Central memory CD8-positive, alpha-beta T cell (primary cell): ENCODE measurements around the gene ZNF366.
"Not testable (repeated sequence)": the region's sequence is repeated elsewhere in the genome, so short reads cannot be mapped to it uniquely, and the experiment has no call there.

Experiments used
- ATAC-seq: fragments of 150-1000 bp; cut with Tn5 transposase; replicated peaks from 2 replicates; pipeline ENCODE4 v1.10.0; 2022; ENCODE audit warnings: mild to moderate bottlenecking, moderate FRiP score, moderate number of reproducible peaks; ENCODE audit not compliant: poor library complexity, severe bottlenecking; ENCODE audit errors: extremely low read depth
- DNase-seq, 2 donors: peaks; one replicate each; pipeline ENCODE4 v3.0.0; 2021; ENCODE audit warnings: low spot score in 2 of 2
- H3K27ac Mint-ChIP-seq: one replicate; pipeline ENCODE4 v1.8.0; 2022; ENCODE audit warnings: low read depth, mild to moderate bottlenecking, moderate library complexity, mixed read lengths
- H3K27me3 Mint-ChIP-seq: one replicate; pipeline ENCODE4 v1.8.0; 2022; ENCODE audit warnings: mixed read lengths
- H3K36me3 Mint-ChIP-seq: one replicate; pipeline ENCODE4 v1.8.0; 2022; ENCODE audit warnings: mild to moderate bottlenecking, moderate library complexity, mixed read lengths; ENCODE audit not compliant: insufficient read depth
- H3K4me1 Mint-ChIP-seq: one replicate; pipeline ENCODE4 v1.8.0; 2022; ENCODE audit warnings: mixed read lengths
- H3K4me3 Mint-ChIP-seq: one replicate; pipeline ENCODE4 v1.8.0; 2022; ENCODE audit warnings: mild to moderate bottlenecking, moderate library complexity, mixed read lengths
- H3K9me3 Mint-ChIP-seq: one replicate; pipeline ENCODE4 v1.8.0; 2022; ENCODE audit warnings: mixed read lengths

ZNF366 gene

DNA sequence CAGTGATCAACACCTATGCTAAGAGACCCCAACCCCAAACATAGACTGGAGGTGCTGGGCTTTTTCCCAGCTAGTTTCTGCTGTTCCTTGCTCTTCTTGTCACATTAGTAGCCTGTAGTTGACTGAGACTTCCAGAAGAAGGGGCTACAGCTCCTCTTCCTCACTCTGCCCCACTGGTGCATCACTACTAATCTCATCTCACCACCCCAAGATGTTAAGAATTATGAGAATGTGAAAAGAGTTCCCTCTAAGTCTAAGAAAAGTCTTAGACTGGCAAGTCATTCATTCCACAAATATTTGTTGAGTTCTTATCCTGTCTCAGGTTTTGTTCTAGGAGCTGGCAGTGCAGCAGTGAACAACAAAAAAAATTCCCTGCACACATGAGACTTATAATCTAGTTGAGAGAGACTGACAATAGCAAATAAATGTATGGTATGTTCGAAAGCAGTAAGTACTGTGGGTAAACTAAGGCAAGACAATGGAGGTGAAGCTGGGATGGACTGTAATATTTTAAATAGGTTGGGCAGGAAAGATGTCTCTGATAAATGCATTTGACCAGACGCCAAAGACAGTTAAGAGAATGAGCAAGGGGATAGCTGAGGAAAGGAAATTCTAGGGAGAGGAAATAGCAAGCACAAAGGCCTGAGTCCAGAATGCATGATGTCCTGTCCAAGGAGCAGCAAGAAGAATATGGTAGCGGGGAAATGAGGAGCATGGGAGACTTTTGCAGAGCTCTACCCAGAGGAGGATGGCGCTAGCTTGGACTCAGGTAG lies 94.7 kb downstream of the ZNF366 start:
- no peak overlapping the region for H3K4me3 Mint-ChIP-seq
- ATAC-seq (no peak), DNase-seq (no peak)
- no peaks in the 10 kb centered on the region for H3K9me3 Mint-ChIP-seq
- H3K36me3 Mint-ChIP-seq, result no peaks in the 10 kb centered on the region
- H3K27ac Mint-ChIP-seq, result no peak overlapping the region
- H3K27me3 Mint-ChIP-seq, result peaks cover 21% of the 10 kb centered on the region
- H3K4me1 Mint-ChIP-seq, result no peaks in the 10 kb centered on the region

DNA sequence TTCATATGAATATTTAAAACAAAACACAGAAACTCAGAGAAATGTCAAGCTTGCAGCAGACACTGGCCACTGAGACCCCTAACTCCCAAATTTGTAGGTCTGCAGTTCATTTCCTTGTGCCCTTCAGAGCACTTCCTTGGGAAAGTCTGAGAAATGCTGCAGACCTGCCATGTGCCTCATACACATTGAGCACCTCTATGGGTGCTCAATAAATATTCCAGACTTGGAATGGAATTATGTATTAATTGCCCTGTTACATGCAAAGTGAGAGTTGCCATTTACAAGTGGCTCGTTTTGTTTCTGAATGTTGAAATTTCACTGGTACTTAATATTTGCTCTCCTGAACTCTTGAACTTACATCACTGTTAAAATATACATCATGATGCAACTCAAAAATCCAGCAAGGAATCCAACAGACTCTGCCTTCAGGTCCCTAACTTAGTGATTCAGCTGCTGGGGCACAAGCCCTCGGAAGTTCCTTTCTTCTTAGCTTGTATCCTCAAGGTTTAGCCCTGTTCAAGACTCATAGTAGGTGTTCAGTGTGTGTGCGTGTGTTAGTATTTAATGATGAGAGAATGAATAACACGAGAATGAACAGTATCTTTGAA lies 96.4 kb downstream of the ZNF366 start:
- Mint-ChIP-seq H3K4me3 (no peak overlapping the region), H3K27me3 (peaks cover 38% of the 10 kb centered on the region), H3K4me1 (no peaks in the 10 kb centered on the region), H3K9me3 (no peaks in the 10 kb centered on the region), H3K27ac (no peak overlapping the region), H3K36me3 (no peaks in the 10 kb centered on the region)
- ATAC-seq (no peak), DNase-seq (no peak)

DNA sequence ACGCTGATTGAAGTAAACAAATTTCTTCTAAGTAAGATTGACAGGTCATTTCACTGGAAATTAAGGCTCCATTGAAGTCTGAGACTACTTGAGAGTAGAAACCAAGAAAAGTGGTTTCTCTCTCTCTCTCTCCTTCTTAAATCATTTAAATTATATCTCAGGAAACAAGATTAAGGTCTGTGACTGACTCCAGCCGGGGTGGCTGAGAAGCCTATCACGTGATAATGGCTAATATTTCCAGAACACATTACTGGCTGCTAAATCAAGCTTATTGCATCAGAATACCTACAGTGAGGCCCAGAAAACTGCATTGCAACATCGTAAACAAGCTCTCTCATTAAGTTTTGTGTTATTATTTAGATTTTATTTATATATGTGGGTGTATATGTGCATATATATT lies 98.6 kb downstream of the ZNF366 start:
- peaks cover 51% of the 10 kb centered on the region for H3K27me3 Mint-ChIP-seq
- H3K4me3 Mint-ChIP-seq, result no peak overlapping the region
- ATAC-seq (no peak), DNase-seq (no peak)
- no peaks in the 10 kb centered on the region for H3K4me1 Mint-ChIP-seq
- no peak overlapping the region for H3K27ac Mint-ChIP-seq
- no peaks in the 10 kb centered on the region for H3K9me3 Mint-ChIP-seq
- H3K36me3 Mint-ChIP-seq, result no peaks in the 10 kb centered on the region

DNA sequence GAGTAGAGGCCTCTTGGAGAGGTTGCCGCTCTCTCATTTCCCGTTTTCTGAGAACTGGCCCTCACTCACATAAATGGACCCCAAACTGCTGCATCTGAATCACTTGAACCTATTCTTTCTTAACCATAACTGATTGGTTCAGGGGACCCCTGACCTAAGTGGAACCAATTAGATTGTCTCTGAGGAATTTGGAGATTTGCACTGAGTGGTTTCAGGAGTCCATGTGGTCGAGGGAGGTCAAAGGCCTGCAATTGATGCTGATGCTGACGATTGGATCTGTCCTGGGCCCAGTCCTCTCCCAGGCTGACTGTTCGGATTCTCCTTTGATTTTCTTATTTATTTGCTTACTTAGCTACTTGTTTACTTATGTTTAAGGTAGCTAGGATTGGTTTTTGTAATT lies 99.1 kb downstream of the ZNF366 start:
- DNase-seq (no peak), ATAC-seq (no peak)
- Mint-ChIP-seq H3K4me3 (no peak overlapping the region), H3K27ac (no peak overlapping the region), H3K9me3 (no peaks in the 10 kb centered on the region), H3K27me3 (peaks cover 51% of the 10 kb centered on the region), H3K36me3 (no peaks in the 10 kb centered on the region), H3K4me1 (no peaks in the 10 kb centered on the region)

DNA sequence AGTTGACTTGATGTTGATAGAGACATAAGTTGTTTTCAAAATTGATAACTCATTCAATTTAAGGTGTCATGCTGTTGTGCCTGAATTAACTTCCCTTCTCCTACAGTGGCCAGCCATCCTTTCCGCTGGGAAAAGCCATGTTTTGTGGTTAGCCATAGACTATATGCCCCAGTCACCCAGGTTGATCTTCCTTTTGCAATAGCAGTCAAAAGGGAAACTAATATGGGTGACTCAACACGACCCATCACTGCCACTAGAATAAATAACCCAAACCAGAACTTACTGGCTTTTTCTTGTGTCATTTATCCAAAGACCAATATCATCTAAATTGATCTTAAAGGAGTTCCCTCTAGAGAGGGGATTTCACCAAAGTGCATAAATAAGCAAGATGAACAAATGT lies 99.7 kb downstream of the ZNF366 start:
- no peak for DNase-seq
- no peak for ATAC-seq
- Mint-ChIP-seq H3K9me3 (no peaks in the 10 kb centered on the region), H3K4me3 (no peak overlapping the region), H3K27me3 (peaks cover 51% of the 10 kb centered on the region), H3K4me1 (no peaks in the 10 kb centered on the region), H3K36me3 (no peaks in the 10 kb centered on the region), H3K27ac (no peak overlapping the region)

DNA sequence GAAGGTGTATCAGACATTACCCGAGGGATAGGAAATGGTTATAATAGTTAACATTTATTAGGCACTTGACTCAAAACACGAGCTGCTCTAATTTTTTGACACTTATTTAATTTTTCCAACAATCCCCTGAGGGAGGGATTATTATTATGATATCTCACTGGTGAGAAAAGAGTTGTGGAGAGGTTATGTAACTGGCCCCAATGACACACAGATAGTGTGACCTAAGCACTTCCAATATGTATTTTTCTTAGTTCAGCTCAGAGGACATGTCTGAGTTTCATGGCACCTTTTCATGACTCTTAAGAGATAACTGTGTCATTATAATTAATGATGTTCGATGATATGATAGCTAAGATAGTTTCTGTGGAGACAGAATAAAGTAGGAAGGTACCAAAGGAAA lies 100.1 kb downstream of the ZNF366 start:
- ATAC-seq, result no peak

DNA sequence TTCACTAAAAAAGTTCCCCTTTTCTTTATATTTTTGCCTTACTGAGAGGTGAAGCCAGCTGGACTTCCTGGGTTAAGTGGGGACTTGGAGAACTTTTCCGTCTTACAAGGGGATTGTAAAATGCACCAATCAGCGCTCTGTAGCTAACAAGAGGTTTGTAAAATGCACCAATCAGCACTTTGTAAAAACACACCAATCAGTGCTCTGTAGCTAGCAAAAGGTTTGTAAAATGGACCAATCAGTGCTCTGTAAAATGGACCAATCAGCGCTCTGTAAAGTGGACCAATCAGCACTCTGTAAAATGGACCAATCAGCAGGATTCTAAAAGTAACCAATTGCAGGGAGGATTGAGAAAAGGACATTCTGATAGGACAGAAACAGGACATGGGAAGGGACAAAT lies 102.4 kb downstream of the ZNF366 start:
- DNase-seq, H3K36me3 Mint-ChIP-seq, H3K27ac Mint-ChIP-seq, ATAC-seq, H3K4me3 Mint-ChIP-seq, H3K4me1 Mint-ChIP-seq: not testable (repeated sequence)
- H3K27me3 Mint-ChIP-seq, result peaks cover 60% of the 10 kb centered on the region
- peaks cover 13% of the 10 kb centered on the region for H3K9me3 Mint-ChIP-seq

More for the DNA sequence above, 100.1 kb downstream of the ZNF366 start:
- Mint-ChIP-seq H3K9me3 (no peaks in the 10 kb centered on the region), H3K4me3 (no peak overlapping the region), H3K36me3 (no peaks in the 10 kb centered on the region), H3K27ac (no peak overlapping the region), H3K4me1 (no peaks in the 10 kb centered on the region), H3K27me3 (peaks cover 51% of the 10 kb centered on the region)
- DNase-seq, result no peak

DNA sequence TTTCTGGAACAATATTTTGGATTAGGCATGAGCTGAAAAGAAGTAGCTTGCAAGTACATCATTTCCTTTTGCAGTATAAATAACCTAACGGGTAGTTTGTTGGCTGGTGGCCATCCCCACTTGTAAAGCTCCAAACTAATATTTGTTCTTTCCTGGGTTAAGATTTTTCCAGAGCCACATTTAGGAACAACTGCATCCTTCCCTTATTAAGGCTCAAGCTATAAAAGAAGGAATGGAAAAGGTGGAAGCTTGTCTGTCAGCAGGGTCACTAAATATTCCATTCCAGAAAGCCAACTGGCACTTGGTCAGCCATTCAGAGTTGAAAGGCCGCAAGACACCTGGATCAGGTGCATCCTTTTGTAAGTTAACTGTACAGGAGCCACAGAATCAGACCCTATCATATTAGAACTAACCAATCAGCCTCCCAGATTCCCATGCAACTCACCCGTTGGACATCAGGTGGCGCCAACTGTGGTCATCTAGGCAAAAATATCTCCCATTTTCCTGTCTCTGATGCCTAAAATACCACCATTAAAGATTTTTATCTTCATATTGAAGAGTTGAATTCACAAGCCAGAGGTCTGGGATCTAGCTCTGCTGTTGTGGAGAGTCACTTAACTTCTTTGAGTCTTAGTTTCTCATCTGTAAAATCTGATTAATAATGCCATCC lies 104.1 kb downstream of the ZNF366 start:
- ATAC-seq (no peak), DNase-seq (no peak)
- Mint-ChIP-seq H3K4me1 (no peaks in the 10 kb centered on the region), H3K4me3 (no peak overlapping the region), H3K27me3 (peaks cover 68% of the 10 kb centered on the region), H3K36me3 (no peaks in the 10 kb centered on the region), H3K27ac (no peak overlapping the region), H3K9me3 (peaks cover 14% of the 10 kb centered on the region)

DNA sequence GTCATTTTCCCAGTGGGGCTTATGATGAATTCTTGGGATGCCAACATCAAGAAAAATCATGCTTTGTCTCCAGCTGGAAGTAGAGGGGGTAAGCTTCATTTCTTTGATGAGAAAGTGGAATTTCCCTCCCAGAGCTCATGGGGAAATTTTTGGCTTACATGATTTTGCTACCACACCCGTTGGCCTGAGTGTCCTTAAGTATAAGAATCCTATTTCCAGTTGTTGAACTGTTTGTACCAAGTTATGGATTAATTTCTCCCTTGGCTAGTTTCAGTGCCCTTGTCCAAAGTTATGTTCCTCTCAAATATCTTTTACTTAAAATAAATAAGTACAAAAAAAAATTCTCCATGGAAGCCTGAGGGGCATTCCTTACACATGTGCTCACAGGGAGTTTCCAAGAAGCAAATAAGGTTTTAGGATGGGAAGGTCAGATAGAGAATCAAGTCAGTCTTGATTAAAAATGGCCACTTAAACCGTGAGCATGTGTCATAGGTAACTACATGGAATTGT lies 104.8 kb downstream of the ZNF366 start:
- peaks cover 68% of the 10 kb centered on the region for H3K27me3 Mint-ChIP-seq
- H3K27ac Mint-ChIP-seq, result no peak overlapping the region
- no peaks in the 10 kb centered on the region for H3K4me1 Mint-ChIP-seq
- H3K36me3 Mint-ChIP-seq, result no peaks in the 10 kb centered on the region
- H3K9me3 Mint-ChIP-seq, result peaks cover 14% of the 10 kb centered on the region
- DNase-seq (no peak), ATAC-seq (no peak)
- H3K4me3 Mint-ChIP-seq, result no peak overlapping the region

DNA sequence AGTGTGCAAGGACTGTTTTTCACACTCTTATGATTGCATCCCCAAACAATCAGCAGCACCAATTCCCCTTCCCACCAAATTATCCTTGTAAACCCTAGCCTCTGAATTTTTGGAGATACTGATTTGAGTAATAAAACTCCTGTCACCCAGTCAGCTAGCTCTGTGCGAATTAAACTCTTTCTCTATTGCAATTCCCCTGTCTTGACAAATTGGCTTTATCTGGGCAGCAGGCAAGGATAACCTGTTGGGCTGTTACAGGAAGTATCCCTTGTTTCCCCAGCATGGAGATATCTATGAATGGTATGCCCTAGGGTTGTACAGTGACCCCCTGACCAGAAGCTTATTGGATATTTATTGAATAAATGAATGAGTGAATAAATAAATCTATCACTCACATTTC lies 106.3 kb downstream of the ZNF366 start:
- Mint-ChIP-seq H3K36me3 (no peaks in the 10 kb centered on the region), H3K4me3 (no peak overlapping the region), H3K4me1 (no peaks in the 10 kb centered on the region), H3K27ac (no peak overlapping the region), H3K27me3 (peaks cover 57% of the 10 kb centered on the region), H3K9me3 (peaks cover 14% of the 10 kb centered on the region)
- no peak for DNase-seq
- no peak for ATAC-seq

DNA sequence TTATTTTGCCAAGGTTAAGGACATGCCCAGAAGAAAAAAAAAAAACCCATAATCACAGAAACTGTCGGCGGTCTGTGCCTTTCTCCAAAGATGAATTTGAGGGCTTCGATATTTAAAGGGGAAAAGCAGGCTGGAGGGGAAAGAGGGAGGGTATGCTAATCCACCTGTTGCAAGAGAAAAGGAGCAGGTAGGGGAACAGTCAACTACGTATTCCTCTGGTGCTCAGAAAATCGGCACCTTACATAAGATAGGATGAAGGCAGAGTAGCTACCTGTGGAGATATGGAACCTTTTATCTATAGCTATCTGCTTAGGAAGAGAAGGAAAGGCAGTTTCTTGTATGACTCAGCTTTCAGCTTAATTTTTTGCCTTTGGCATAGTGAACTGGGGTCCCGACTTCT lies 109.4 kb downstream of the ZNF366 start:
- Mint-ChIP-seq H3K27ac (no peak overlapping the region), H3K4me3 (no peak overlapping the region), H3K4me1 (no peaks in the 10 kb centered on the region), H3K9me3 (peaks cover 14% of the 10 kb centered on the region), H3K36me3 (no peaks in the 10 kb centered on the region), H3K27me3 (peaks cover 64% of the 10 kb centered on the region)
- no peak for ATAC-seq
- DNase-seq, result no peak

DNA sequence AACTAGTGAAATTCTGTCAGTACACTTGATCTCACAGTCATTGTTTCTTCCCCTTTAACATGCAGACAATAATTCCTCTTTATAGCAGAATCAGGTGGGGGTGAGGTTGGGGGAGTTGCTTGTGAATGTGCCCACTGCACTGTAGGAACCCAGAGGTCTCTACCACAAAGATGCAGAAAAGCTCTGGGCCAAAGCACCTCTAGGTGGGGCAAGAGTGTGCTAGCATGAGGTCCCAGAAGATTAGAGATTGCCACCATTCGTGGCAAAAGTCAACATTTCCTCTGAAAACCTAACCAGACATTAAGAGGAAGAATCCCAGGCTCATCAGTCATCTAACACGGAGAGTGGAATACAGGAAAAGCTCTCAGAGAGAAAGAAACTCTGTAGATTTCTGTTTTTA lies 112.5 kb downstream of the ZNF366 start:
- H3K27ac Mint-ChIP-seq, result no peak overlapping the region
- no peak for ATAC-seq

DNA sequence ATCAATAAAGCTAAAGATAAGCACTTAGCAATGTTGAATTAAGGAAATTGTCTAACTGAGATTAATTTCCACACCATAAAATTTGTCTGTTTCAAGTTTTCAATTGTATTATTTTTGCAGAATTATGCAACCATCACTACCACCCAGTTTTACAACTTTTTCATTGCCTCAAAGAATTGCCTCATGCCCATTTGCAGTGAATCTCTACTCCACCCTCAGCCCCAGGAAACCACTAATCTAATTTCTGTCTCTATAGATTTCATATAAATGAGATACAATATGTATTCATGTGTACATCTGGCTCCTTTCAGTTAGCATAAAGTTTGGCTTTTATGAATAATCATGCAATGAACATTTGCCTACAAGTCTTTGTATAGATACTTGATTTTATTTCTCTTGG lies 114.2 kb downstream of the ZNF366 start:
- ATAC-seq (no peak), DNase-seq (no peak)
- Mint-ChIP-seq H3K4me3 (no peak overlapping the region), H3K4me1 (no peaks in the 10 kb centered on the region), H3K27me3 (peaks cover 64% of the 10 kb centered on the region), H3K9me3 (no peaks in the 10 kb centered on the region), H3K27ac (no peak overlapping the region), H3K36me3 (no peaks in the 10 kb centered on the region)

More for the DNA sequence above, 112.5 kb downstream of the ZNF366 start:
- Mint-ChIP-seq H3K4me3 (no peak overlapping the region), H3K36me3 (no peaks in the 10 kb centered on the region), H3K27me3 (peaks cover 64% of the 10 kb centered on the region), H3K9me3 (peaks cover under 1% of the 10 kb centered on the region), H3K4me1 (no peaks in the 10 kb centered on the region)
- no peak for DNase-seq
